H9 (cell line): Measurements from ENCODE around the gene USPL1. TPM values are rescaled to one million over a fixed set of nuclear protein-coding genes. Genes with fewer than 3 reads are reported as not detected.

Source experiments
- DNase-seq: peaks from one replicate; pipeline ENCODE4 v3.0.0-alpha.2; 2017
- H2AFZ ChIP-seq: one replicate; pipeline ENCODE4 v1.6.1; 2013; ENCODE audit warnings: mild to moderate bottlenecking, low read length, control low read depth, moderate library complexity
- H2AK5ac ChIP-seq: 2 replicates; pipeline ENCODE4 v1.6.1; 2013; ENCODE audit warnings: low read length, control low read depth, mixed read lengths; ENCODE audit not compliant: insufficient read length
- H2BK120ac ChIP-seq: one replicate; pipeline ENCODE4 v1.6.1; 2013; ENCODE audit warnings: low read depth, mild to moderate bottlenecking, low read length, control low read depth, inconsistent platforms; ENCODE audit not compliant: poor library complexity, severe bottlenecking
- H2BK12ac ChIP-seq: 2 replicates; pipeline ENCODE4 v1.6.1; 2013; ENCODE audit warnings: low read length, control low read depth, mixed read lengths, low read depth; ENCODE audit not compliant: insufficient read length
- H2BK15ac ChIP-seq: 2 replicates; pipeline ENCODE4 v1.6.1; 2013; ENCODE audit warnings: low read depth, low read length, control low read depth
- H2BK20ac ChIP-seq: one replicate; pipeline ENCODE4 v1.6.1; 2013; ENCODE audit warnings: low read depth, mild to moderate bottlenecking, low read length, control low read depth, inconsistent platforms; ENCODE audit not compliant: poor library complexity, severe bottlenecking
- H2BK5ac ChIP-seq: 2 replicates; pipeline ENCODE4 v1.6.1; 2013; ENCODE audit warnings: low read length, control low read depth, mixed read lengths; ENCODE audit not compliant: insufficient read length
- H3K14ac ChIP-seq: 2 replicates; pipeline ENCODE4 v1.6.1; 2013; ENCODE audit warnings: low read length, control low read depth; ENCODE audit not compliant: insufficient read depth
- H3K18ac ChIP-seq: 2 replicates; pipeline ENCODE4 v1.6.1; 2013; ENCODE audit warnings: low read depth, mild to moderate bottlenecking, mixed read lengths, low read length, control low read depth; ENCODE audit not compliant: insufficient read length
- H3K23ac ChIP-seq: 2 replicates; pipeline ENCODE4 v1.6.1; 2013; ENCODE audit warnings: low read length, control low read depth, mixed read lengths, low read depth; ENCODE audit not compliant: insufficient read length
- H3K23me2 ChIP-seq: 2 replicates; pipeline ENCODE4 v1.6.1; 2013; ENCODE audit warnings: low read depth, mild to moderate bottlenecking, mixed read lengths, low read length, control low read depth; ENCODE audit not compliant: insufficient read length, poor library complexity, severe bottlenecking
- H3K27ac ChIP-seq: 2 replicates; pipeline ENCODE4 v1.5.1; 2013; ENCODE audit warnings: low read length, control low read depth, mixed read lengths, low read depth; ENCODE audit not compliant: insufficient read length
- H3K27me3 ChIP-seq: 2 replicates; pipeline ENCODE4 v1.6.1; 2013; ENCODE audit warnings: low read length, control low read depth, inconsistent platforms; ENCODE audit not compliant: insufficient read depth
- H3K4ac ChIP-seq: 2 replicates; pipeline ENCODE4 v1.6.1; 2013; ENCODE audit warnings: low read depth, mild to moderate bottlenecking, control low read depth, inconsistent platforms, low read length, moderate library complexity
- H3K4me1 ChIP-seq: 2 replicates; pipeline ENCODE4 v1.6.1; 2013; ENCODE audit warnings: low read length, control low read depth, inconsistent platforms; ENCODE audit not compliant: insufficient read depth
- H3K4me2 ChIP-seq: 2 replicates; pipeline ENCODE4 v1.6.1; 2013; ENCODE audit warnings: low read length, control low read depth, mixed read lengths; ENCODE audit not compliant: insufficient read length, insufficient read depth
- H3K56ac ChIP-seq: 2 replicates; pipeline ENCODE4 v1.6.1; 2013; ENCODE audit warnings: low read depth, mild to moderate bottlenecking, mixed read lengths, low read length, control low read depth; ENCODE audit not compliant: insufficient read length
- H3K79me1 ChIP-seq: 2 replicates; pipeline ENCODE4 v1.6.1; 2013; ENCODE audit warnings: low read depth, mild to moderate bottlenecking, moderate library complexity, low read length, control low read depth, inconsistent platforms; ENCODE audit not compliant: insufficient read depth, poor library complexity, severe bottlenecking
- H3K79me2 ChIP-seq: 2 replicates; pipeline ENCODE4 v1.6.1; 2013; ENCODE audit warnings: low read length, control low read depth, inconsistent platforms; ENCODE audit not compliant: insufficient read depth
- H3K9ac ChIP-seq: 2 replicates; pipeline ENCODE4 v1.6.1; 2013; ENCODE audit warnings: low read length, control low read depth, mixed read lengths; ENCODE audit not compliant: insufficient read length; ENCODE audit errors: extremely low read depth
- H3K9me3 ChIP-seq: one replicate; pipeline ENCODE4 v1.6.1; 2013; ENCODE audit warnings: low read depth, low read length, inconsistent platforms; ENCODE audit not compliant: control insufficient read depth
- H3T11ph ChIP-seq: one replicate; pipeline ENCODE4 v1.6.1; 2013; ENCODE audit warnings: mild to moderate bottlenecking, low read length, control low read depth, inconsistent platforms
- H4K20me1 ChIP-seq: one replicate; pipeline ENCODE4 v1.6.1; 2013; ENCODE audit not compliant: control insufficient read depth, insufficient read length, insufficient read depth
- H4K5ac ChIP-seq: 2 replicates; pipeline ENCODE4 v1.6.1; 2013; ENCODE audit warnings: low read depth, mild to moderate bottlenecking, mixed read lengths, low read length, control low read depth; ENCODE audit not compliant: insufficient read length
- H4K8ac ChIP-seq: replicated peaks from 2 replicates; pipeline ENCODE4 v1.6.1; 2013; ENCODE audit warnings: low read length, control low read depth, mixed read lengths, low read depth; ENCODE audit not compliant: insufficient read length
- H4K91ac ChIP-seq: 2 replicates; pipeline ENCODE4 v1.6.1; 2013; ENCODE audit warnings: low read depth, mild to moderate bottlenecking, moderate library complexity, mixed read lengths, low read length, control low read depth; ENCODE audit not compliant: insufficient read length
- H3K27ac Mint-ChIP-seq, 3 experiments: 2 replicates in 2 of 3; 3 replicates in 1 of 3; pipeline ENCODE4 v1.8.0; 2020 to 2021; ENCODE audit warnings: mixed read lengths in 3 of 3, mild to moderate bottlenecking in 1 of 3, moderate library complexity in 1 of 3
- H3K27me3 Mint-ChIP-seq: 2 replicates; pipeline ENCODE4 v1.8.0; 2021; ENCODE audit warnings: low read depth, mild to moderate bottlenecking, moderate library complexity, mixed read lengths
- H3K36me3 Mint-ChIP-seq, 3 experiments: 2 replicates in 2 of 3; 3 replicates in 1 of 3; pipeline ENCODE4 v1.8.0; 2020 to 2021; ENCODE audit warnings: low read depth in 3 of 3, mixed read lengths in 3 of 3; ENCODE audit not compliant: insufficient read depth in 1 of 3
- H3K4me1 Mint-ChIP-seq, 2 experiments: 2 replicates each; pipeline ENCODE4 v1.8.0; 2020; ENCODE audit warnings: mixed read lengths in 2 of 2
- H3K4me3 Mint-ChIP-seq, 2 experiments: 2 replicates in 1 of 2; 3 replicates in 1 of 2; pipeline ENCODE4 v1.8.0; 2020 to 2021; ENCODE audit warnings: mild to moderate bottlenecking in 2 of 2, mixed read lengths in 2 of 2, moderate library complexity in 1 of 2
- H3K9me3 Mint-ChIP-seq, 2 experiments: 2 replicates in 1 of 2; 3 replicates in 1 of 2; pipeline ENCODE4 v1.8.0; 2020; ENCODE audit warnings: mild to moderate bottlenecking in 2 of 2, mixed read lengths in 2 of 2, moderate library complexity in 1 of 2
- WGBS: extraction: QIAGEN DNeasy Blood & Tissue Kit; methylation state at CpG from one replicate; pipeline ENCODE4 v1.1.7; 2013; ENCODE audit warnings: missing lambda C conversion rate, low lambda C conversion rate, mixed read lengths; ENCODE audit not compliant: insufficient read length; ENCODE audit errors: extremely low coverage; 5-methylcytosine and 5-hydroxymethylcytosine counted together
- total RNA-seq: library from RNA; stranded (reverse); gene quantifications from 2 replicates; pipeline ENCODE4 v1.2.1, GENCODE V29; 2021
- TF ChIP-seq, protein P1 (sequence below): fragments of 200-600 bp; sonication (generic); conservative IDR thresholded peaks from 3 replicates; pipeline ENCODE4 v1.8.0; 2021; ENCODE audit warnings: antibody characterized with exemption, mild to moderate bottlenecking

USPL1 gene
- total RNA-seq, 1 experiment from 2014 or later, result 17.6 TPM

- no peak for DNase-seq
- H3K79me1 ChIP-seq, result no peaks in the 10 kb centered on the region
- H3K9ac ChIP-seq, result no peak overlapping the region
- H3K23me2 ChIP-seq, result no peaks in the 10 kb centered on the region
- H3K79me2 ChIP-seq, result no peaks in the 10 kb centered on the region
- Mint-ChIP-seq H3K27me3 (peaks cover 2% of the 10 kb centered on the region), H3K36me3 (no peaks in the 10 kb centered on the region), H3K4me1 (peaks cover 2 to 8% of the 10 kb centered on the region in 2 experiments), H3K27ac (no peak overlapping the region; a peak in 1 of 7 replicates), H3K4me3 (no peak overlapping the region), H3K9me3 (peaks cover 0 to 3% of the 10 kb centered on the region in 2 experiments; a peak in 4 of 5 replicates)
- no peak overlapping the region for H3K56ac ChIP-seq
- no peak overlapping the region for H3K4ac ChIP-seq
- no peak overlapping the region for H4K91ac ChIP-seq
- 0 out of 2 replicates have a peak overlapping the region, but pooled peaks have one; percentile 51 for H3K14ac ChIP-seq
- no peak overlapping the region for H2AFZ ChIP-seq
- H2BK20ac ChIP-seq, result no peak overlapping the region
- H2BK5ac ChIP-seq, result no peak overlapping the region
- no peak overlapping the region for H2AK5ac ChIP-seq
- no peak overlapping the region for H4K5ac ChIP-seq
- H3K18ac ChIP-seq, result no peak overlapping the region
- H3K23ac ChIP-seq, result no peak overlapping the region
- no peaks in the 10 kb centered on the region for H3K9me3 ChIP-seq
- TF ChIP-seq, protein P1, sequence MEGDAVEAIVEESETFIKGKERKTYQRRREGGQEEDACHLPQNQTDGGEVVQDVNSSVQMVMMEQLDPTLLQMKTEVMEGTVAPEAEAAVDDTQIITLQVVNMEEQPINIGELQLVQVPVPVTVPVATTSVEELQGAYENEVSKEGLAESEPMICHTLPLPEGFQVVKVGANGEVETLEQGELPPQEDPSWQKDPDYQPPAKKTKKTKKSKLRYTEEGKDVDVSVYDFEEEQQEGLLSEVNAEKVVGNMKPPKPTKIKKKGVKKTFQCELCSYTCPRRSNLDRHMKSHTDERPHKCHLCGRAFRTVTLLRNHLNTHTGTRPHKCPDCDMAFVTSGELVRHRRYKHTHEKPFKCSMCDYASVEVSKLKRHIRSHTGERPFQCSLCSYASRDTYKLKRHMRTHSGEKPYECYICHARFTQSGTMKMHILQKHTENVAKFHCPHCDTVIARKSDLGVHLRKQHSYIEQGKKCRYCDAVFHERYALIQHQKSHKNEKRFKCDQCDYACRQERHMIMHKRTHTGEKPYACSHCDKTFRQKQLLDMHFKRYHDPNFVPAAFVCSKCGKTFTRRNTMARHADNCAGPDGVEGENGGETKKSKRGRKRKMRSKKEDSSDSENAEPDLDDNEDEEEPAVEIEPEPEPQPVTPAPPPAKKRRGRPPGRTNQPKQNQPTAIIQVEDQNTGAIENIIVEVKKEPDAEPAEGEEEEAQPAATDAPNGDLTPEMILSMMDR, result no peak
- H3K4me2 ChIP-seq, result no peak overlapping the region
- no peak overlapping the region for H2BK15ac ChIP-seq
- no peak overlapping the region for H2BK120ac ChIP-seq
- no peak overlapping the region for H4K8ac ChIP-seq
- no peaks in the 10 kb centered on the region; the same call in 1 of the 2 replicates for H3K4me1 ChIP-seq
- H3K27me3 ChIP-seq, result no peaks in the 10 kb centered on the region
- no CpG with 5 or more reads among the region's 21 CpGs for WGBS
- no peak overlapping the region for H3T11ph ChIP-seq
- no peak overlapping the region for H3K27ac ChIP-seq
- H4K20me1 ChIP-seq, result no peaks in the 10 kb centered on the region
- H2BK12ac ChIP-seq, result no peak overlapping the region
Measured at GRCh38 chr13:30690282-30691188, 72.8 kb downstream of the USPL1 start.
